Panc1 (cell line): ENCODE data around the gene ACER3. TPM values are rescaled to one million over a fixed set of nuclear protein-coding genes. Genes with fewer than 3 reads are reported as not detected.

Experiments
- ATAC-seq: fragments of 200-7000 bp; cut with Tn5 transposase; 2 replicates; pipeline ENCODE4 v1.9.1; 2020; ENCODE audit warnings: mild to moderate bottlenecking, moderate library complexity
- BruUV-seq: library from RNA; stranded (reverse); fragments of 400-500 nt; replicated peaks from 2 replicates; lab custom pipeline; 2021; lab: Mats Ljungman, UMichigan
- CTCF ChIA-PET: fragments of 300-600 bp; sonication (Branson Sonifier 250); formaldehyde crosslinking; loops from one replicate; lab custom pipeline; 2022; ENCODE audit warnings: antibody characterized with exemption; lab: Charles Lee
- POLR2A ChIA-PET: fragments of 300-600 bp; sonication (Branson Sonifier 250); formaldehyde crosslinking; loops from one replicate; lab custom pipeline; 2022; ENCODE audit warnings: antibody characterized with exemption; lab: Charles Lee
- DNase-seq: peaks from one replicate; pipeline ENCODE4 v3.0.0-alpha.2; 2010; ENCODE audit warnings: low read depth, low spot score
- H3K27ac ChIP-seq: 2 replicates; pipeline ENCODE4 v1.5.1; 2011; ENCODE audit warnings: mild to moderate bottlenecking, low read length, inconsistent platforms
- H3K27me3 ChIP-seq: fragments of 200-500 bp; sonication (Bioruptor generic); 2 replicates; pipeline ENCODE4 v1.6.0; 2014; ENCODE audit warnings: low read length, inconsistent platforms; ENCODE audit not compliant: control insufficient read depth, insufficient read depth
- H3K36me3 ChIP-seq: fragments of 200-500 bp; sonication (Bioruptor generic); 2 replicates; pipeline ENCODE4 v1.5.1; 2014; ENCODE audit warnings: inconsistent platforms, mild to moderate bottlenecking, low read length, moderate library complexity; ENCODE audit not compliant: control insufficient read depth, insufficient read depth
- H3K4me1 ChIP-seq: 2 replicates; pipeline ENCODE4 v1.5.1; 2011; ENCODE audit warnings: inconsistent platforms, mild to moderate bottlenecking, low read length, moderate library complexity; ENCODE audit not compliant: control insufficient read depth, insufficient read depth
- H3K4me3 ChIP-seq, 2 experiments: 2 replicates each; pipeline ENCODE4 v1.5.1; 2011 to 2012; ENCODE audit warnings: low read depth in 2 of 2, low read length in 2 of 2, mild to moderate bottlenecking in 2 of 2, inconsistent platforms in 1 of 2, moderate library complexity in 1 of 2
- H3K9me3 ChIP-seq: fragments of 200-500 bp; sonication (Bioruptor generic); 2 replicates; pipeline ENCODE4 v1.5.1; 2014; ENCODE audit warnings: low read depth, mild to moderate bottlenecking, inconsistent platforms, low read length, moderate library complexity; ENCODE audit not compliant: control insufficient read depth, insufficient read depth
- POLR2AphosphoS5 ChIP-seq: IDR thresholded peaks from 2 replicates; pipeline ENCODE4 v1.6.1; 2012; ENCODE audit warnings: mild to moderate bottlenecking, low read depth, low read length, moderate library complexity
- SIN3A ChIP-seq: IDR thresholded peaks from 2 replicates; pipeline ENCODE4 v1.6.1; 2012; ENCODE audit warnings: low read depth, mild to moderate bottlenecking, low read length, moderate library complexity, borderline replicate concordance; ENCODE audit not compliant: insufficient read depth
- TCF7L2 ChIP-seq: IDR thresholded peaks from 2 replicates; pipeline ENCODE4 v1.6.1; 2011; ENCODE audit warnings: mild to moderate bottlenecking, low read depth, low read length, inconsistent platforms
- in situ Hi-C: cut with HindIII; loops from 2 replicates; pipeline ENCODE4 v1.10.0; 2016; ENCODE audit warnings: low sequenced_read_pairs, low pct_unique_long_range_greater_than_20kb
- intact Hi-C: fragments of 100-400 bp; cut with micrococcal nuclease; formaldehyde crosslinking; loops from one replicate; pipeline ENCODE4 v1.10.0; 2022; ENCODE audit not compliant: unreplicated experiment
- total RNA-seq: library from RNA; stranded (reverse); gene quantifications from one replicate; pipeline ENCODE4 v1.2.1, GENCODE V29; 2021; ENCODE audit not compliant: unreplicated experiment
- TF ChIP-seq, protein P1 (sequence below), 2 experiments: IDR thresholded peaks; 2 replicates each; pipeline ENCODE4 v1.6.1; 2011 to 2012; ENCODE audit warnings: low read depth in 2 of 2, control low read depth in 1 of 2, low read length in 1 of 2, mild to moderate bottlenecking in 1 of 2, moderate library complexity in 1 of 2; ENCODE audit not compliant: insufficient read depth in 1 of 2
- TF ChIP-seq, protein P2 (sequence below): fragments of 450-650 bp; IDR thresholded peaks from 2 replicates; pipeline ENCODE4 v1.5.1; 2017; ENCODE audit warnings: mild to moderate bottlenecking

ACER3 gene
- total RNA-seq, 1 experiment from 2014 or later, result 41.8 TPM

DNA sequence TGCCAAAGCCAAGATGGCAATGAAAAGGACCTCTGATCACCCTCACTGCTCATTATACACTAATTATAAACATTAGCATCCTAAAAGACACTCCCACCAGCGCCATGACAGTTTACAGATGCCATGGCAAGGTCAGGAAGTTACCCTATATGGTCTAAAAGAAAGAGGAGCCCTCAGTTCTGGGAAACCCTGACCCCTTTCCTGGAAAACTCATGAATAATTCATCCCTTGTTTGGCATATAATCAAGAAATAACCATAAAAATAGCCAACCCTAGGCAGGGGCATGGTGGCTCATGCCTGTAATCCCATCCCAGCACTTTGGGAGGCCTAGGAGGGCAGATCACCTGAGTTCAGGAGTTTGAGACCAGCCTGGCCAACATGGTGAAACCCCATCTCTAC lies 193.4 kb downstream of the ACER3 start:
- ChIA-PET POLR2A (no interaction called here), CTCF (interaction anchor here (3.1 kb wide), 1 partner anchor 37 kb away, joined by 11 read pairs; no protein-coding TSS in a partner anchor)
- no peaks in the 10 kb centered on the region for H3K4me1 ChIP-seq
- no peaks in the 10 kb centered on the region for H3K36me3 ChIP-seq
- H3K27ac ChIP-seq, result no peak overlapping the region
- no peak for DNase-seq
- in situ Hi-C loops, result no loop called here
- TF ChIP-seq, protein P1, sequence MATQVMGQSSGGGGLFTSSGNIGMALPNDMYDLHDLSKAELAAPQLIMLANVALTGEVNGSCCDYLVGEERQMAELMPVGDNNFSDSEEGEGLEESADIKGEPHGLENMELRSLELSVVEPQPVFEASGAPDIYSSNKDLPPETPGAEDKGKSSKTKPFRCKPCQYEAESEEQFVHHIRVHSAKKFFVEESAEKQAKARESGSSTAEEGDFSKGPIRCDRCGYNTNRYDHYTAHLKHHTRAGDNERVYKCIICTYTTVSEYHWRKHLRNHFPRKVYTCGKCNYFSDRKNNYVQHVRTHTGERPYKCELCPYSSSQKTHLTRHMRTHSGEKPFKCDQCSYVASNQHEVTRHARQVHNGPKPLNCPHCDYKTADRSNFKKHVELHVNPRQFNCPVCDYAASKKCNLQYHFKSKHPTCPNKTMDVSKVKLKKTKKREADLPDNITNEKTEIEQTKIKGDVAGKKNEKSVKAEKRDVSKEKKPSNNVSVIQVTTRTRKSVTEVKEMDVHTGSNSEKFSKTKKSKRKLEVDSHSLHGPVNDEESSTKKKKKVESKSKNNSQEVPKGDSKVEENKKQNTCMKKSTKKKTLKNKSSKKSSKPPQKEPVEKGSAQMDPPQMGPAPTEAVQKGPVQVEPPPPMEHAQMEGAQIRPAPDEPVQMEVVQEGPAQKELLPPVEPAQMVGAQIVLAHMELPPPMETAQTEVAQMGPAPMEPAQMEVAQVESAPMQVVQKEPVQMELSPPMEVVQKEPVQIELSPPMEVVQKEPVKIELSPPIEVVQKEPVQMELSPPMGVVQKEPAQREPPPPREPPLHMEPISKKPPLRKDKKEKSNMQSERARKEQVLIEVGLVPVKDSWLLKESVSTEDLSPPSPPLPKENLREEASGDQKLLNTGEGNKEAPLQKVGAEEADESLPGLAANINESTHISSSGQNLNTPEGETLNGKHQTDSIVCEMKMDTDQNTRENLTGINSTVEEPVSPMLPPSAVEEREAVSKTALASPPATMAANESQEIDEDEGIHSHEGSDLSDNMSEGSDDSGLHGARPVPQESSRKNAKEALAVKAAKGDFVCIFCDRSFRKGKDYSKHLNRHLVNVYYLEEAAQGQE (IDR thresholded peaks at IDR 0.05; ENCODE audit: insufficient read depth in 1 of 2, low read depth in 2 of 2, low read length in 1 of 2), result no peak
- TF ChIP-seq, protein P2, sequence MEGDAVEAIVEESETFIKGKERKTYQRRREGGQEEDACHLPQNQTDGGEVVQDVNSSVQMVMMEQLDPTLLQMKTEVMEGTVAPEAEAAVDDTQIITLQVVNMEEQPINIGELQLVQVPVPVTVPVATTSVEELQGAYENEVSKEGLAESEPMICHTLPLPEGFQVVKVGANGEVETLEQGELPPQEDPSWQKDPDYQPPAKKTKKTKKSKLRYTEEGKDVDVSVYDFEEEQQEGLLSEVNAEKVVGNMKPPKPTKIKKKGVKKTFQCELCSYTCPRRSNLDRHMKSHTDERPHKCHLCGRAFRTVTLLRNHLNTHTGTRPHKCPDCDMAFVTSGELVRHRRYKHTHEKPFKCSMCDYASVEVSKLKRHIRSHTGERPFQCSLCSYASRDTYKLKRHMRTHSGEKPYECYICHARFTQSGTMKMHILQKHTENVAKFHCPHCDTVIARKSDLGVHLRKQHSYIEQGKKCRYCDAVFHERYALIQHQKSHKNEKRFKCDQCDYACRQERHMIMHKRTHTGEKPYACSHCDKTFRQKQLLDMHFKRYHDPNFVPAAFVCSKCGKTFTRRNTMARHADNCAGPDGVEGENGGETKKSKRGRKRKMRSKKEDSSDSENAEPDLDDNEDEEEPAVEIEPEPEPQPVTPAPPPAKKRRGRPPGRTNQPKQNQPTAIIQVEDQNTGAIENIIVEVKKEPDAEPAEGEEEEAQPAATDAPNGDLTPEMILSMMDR, result no peak
- TF ChIP-seq TCF7L2 (no peak), SIN3A (no peak), POLR2AphosphoS5 (no peak)
- BruUV-seq, result no TSS peak
- no peaks in the 10 kb centered on the region for H3K27me3 ChIP-seq
- intact Hi-C loops, result no loop called here
- peaks cover 7% of the 10 kb centered on the region; the same call in 1 of the 2 replicates for H3K9me3 ChIP-seq
- no peak overlapping the region for H3K4me3 ChIP-seq
- no peak for ATAC-seq

DNA sequence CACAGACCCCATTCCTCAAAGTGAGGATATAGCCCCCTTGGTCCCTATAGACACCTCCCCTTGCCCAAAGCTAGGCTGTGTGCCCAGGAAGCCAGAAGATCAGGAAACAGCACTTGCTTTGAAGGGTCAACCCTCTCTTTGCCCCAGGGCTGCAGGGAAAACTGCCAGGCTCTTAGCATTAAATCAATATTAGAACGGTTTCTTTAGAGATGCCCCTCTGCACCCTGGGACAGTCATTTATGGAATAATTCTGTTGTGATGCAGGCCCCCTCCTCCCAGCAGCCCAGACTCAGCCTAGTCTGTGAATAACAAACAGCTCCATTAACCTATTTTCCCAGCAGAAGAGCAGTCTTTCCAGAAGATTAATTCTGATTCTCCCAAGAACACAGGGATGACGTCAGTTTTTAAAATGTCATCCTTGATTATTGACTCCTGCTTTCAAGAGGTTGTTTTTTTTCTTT lies 194.4 kb downstream of the ACER3 start:
- H3K36me3 ChIP-seq, result no peaks in the 10 kb centered on the region
- no peak overlapping the region for H3K4me3 ChIP-seq
- H3K9me3 ChIP-seq, result peaks cover 7% of the 10 kb centered on the region; the same call in 1 of the 2 replicates
- DNase-seq, result no peak
- intact Hi-C loops (no loop called here), in situ Hi-C loops (no loop called here)
- H3K4me1 ChIP-seq, result no peaks in the 10 kb centered on the region
- ChIA-PET CTCF (interaction anchor here (0.6 to 3.1 kb wide), 2 partner anchors 36 to 60 kb away, joined by 3 to 11 read pairs; no protein-coding TSS in a partner anchor), POLR2A (no interaction called here)
- BruUV-seq, result no TSS peak
- ATAC-seq, result no peak
- no peak for TF ChIP-seq POLR2AphosphoS5
- no peak for TF ChIP-seq SIN3A
- TF ChIP-seq, protein P2, result no peak
- TF ChIP-seq TCF7L2, result no peak
- TF ChIP-seq, protein P1 (IDR thresholded peaks at IDR 0.05; ENCODE audit: insufficient read depth in 1 of 2, low read depth in 2 of 2, low read length in 1 of 2), result no peak
- no peaks in the 10 kb centered on the region for H3K27me3 ChIP-seq
- H3K27ac ChIP-seq, result no peak overlapping the region
